Uterus (tissue), 2 donors: ENCODE results near the gene RPLP2.

ENCODE experiments used
- CTCF ChIP-seq, 4 experiments: fragments of 200-600 bp in 2 of 4; fragments of 450-650 bp in 2 of 4; sonication (generic) in 2 of 4; IDR thresholded peaks; one replicate each; pipeline ENCODE4 v1.5.1; 2016 to 2019; ENCODE audit warnings: antibody characterized with exemption in 4 of 4, mild to moderate bottlenecking in 2 of 4, moderate library complexity in 1 of 4
- POLR2A ChIP-seq, 2 donors: fragments of 450-650 bp; IDR thresholded peaks; one replicate each; pipeline ENCODE4 v1.6.1; 2016; ENCODE audit warnings: antibody characterized with exemption in 2 of 2, mild to moderate bottlenecking in 1 of 2, moderate library complexity in 1 of 2

- no peak for TF ChIP-seq CTCF (IDR thresholded peaks at IDR 0.05)
- no peak for TF ChIP-seq POLR2A (IDR thresholded peaks at IDR 0.05)
Measured at GRCh38 chr11:802018-802617, 7.6 kb upstream of the RPLP2 start.
